A673 (cell line): Measurements from ENCODE around the gene FBLN2.

Experiments used
- CTCF ChIP-seq: fragments of 300-800, 200-600 bp; sonication (generic); conservative IDR thresholded peaks from 2 replicates; pipeline ENCODE4 v1.5.1; 2017; ENCODE audit warnings: low read depth, mild to moderate bottlenecking, antibody characterized with exemption, low read length, moderate library complexity, mixed read lengths
- EZH2 ChIP-seq: fragments of 200-600 bp; sonication (generic); IDR thresholded peaks from 2 replicates; pipeline ENCODE4 v1.6.1; 2017; ENCODE audit warnings: borderline replicate concordance, low read depth, mild to moderate bottlenecking, mixed read lengths, antibody characterized with exemption, low read length; ENCODE audit not compliant: poor library complexity, severe bottlenecking

- no peak for TF ChIP-seq EZH2
- no peak for TF ChIP-seq CTCF
Measured at GRCh38 chr3:13567684-13568514, 19.0 kb downstream of the FBLN2 start.
